DND-41 (cell line): Measurements from ENCODE around the gene HYI.

Experiments
- CTCF ChIP-seq: IDR thresholded peaks from 2 replicates; pipeline ENCODE4 v1.5.1; 2012; ENCODE audit warnings: borderline replicate concordance, low read length, moderate library complexity, mild to moderate bottlenecking; ENCODE audit not compliant: poor library complexity, severe bottlenecking; ENCODE audit errors: extremely low read depth
- EZH2 ChIP-seq: IDR thresholded peaks from 3 replicates; pipeline ENCODE4 v1.6.1; 2012; ENCODE audit warnings: borderline replicate concordance, low read depth, mild to moderate bottlenecking, moderate library complexity, low read length, inconsistent platforms; ENCODE audit not compliant: severe bottlenecking

- TF ChIP-seq CTCF (no peak), EZH2 (no peak)
Measured at GRCh38 chr1:43423672-43424550, 29.8 kb downstream of the HYI start.
